Body of pancreas (tissue), 4 donors: ENCODE data around the gene FERMT1. TPM values are rescaled to one million over a fixed set of nuclear protein-coding genes. Genes with fewer than 3 reads are reported as not detected.
A peak's percentile ranks its signal among the peaks of the same experiment; 100 is the strongest.

Experiments
- ATAC-seq: fragments of 150-250 bp; one replicate; pipeline ENCODE4 v1.9.1; 2016
- DNase-seq, 4 donors: peaks; one replicate each; pipeline ENCODE4 v3.0.0-alpha.2; 2019
- H3K27ac ChIP-seq, 4 donors: fragments of 200-600 bp; sonication (generic); 1 replicate in 3 of 4; 2 replicates in 1 of 4; pipeline versions ENCODE4 v1.5.1 to v1.6.1; 2016 to 2019; ENCODE audit warnings: mild to moderate bottlenecking in 1 of 4, mixed read lengths in 1 of 4, moderate library complexity in 1 of 4
- H3K27me3 ChIP-seq, 2 donors: fragments of 200-600 bp; sonication (generic); one replicate each; pipeline ENCODE4 v1.6.0; 2016; ENCODE audit warnings: mild to moderate bottlenecking in 1 of 2
- H3K36me3 ChIP-seq, 2 donors: fragments of 200-600 bp; sonication (generic); replicated peaks in 1 of 2; 2 replicates each; pipeline ENCODE4 v1.5.1; 2016; ENCODE audit warnings: low read depth in 2 of 2; ENCODE audit not compliant: insufficient read depth in 1 of 2
- H3K4me1 ChIP-seq: fragments of 200-600 bp; sonication (generic); one replicate; pipeline ENCODE4 v1.6.0; 2016
- H3K4me3 ChIP-seq, 2 donors: fragments of 200-600 bp; sonication (generic); 1 replicate in 1 of 2; 2 replicates in 1 of 2; pipeline ENCODE4 v1.5.1; 2016 to 2019
- H3K9me3 ChIP-seq, 3 donors: fragments of 200-600 bp; sonication (generic); 1 replicate in 2 of 3; 2 replicates in 1 of 3; pipeline ENCODE4 v1.5.1; 2016
- CTCF ChIP-seq, 7 experiments: fragments of 450-650 bp in 4 of 7; fragments of 200-600 bp in 3 of 7; sonication (generic) in 3 of 7; IDR thresholded peaks; one replicate each; pipeline ENCODE4 v1.5.1; 2016 to 2019; ENCODE audit warnings: antibody characterized with exemption in 7 of 7
- POLR2A ChIP-seq, 3 donors: fragments of 450-650 bp; IDR thresholded peaks; one replicate each; pipeline ENCODE4 v1.6.1; 2016; ENCODE audit warnings: antibody characterized with exemption in 3 of 3, mild to moderate bottlenecking in 2 of 3
- WGBS, 2 donors: methylation state at CpG; one replicate each; pipeline ENCODE4 v1.1.5; 2017; 5-methylcytosine and 5-hydroxymethylcytosine counted together
- intact Hi-C: fragments of 100-400 bp; cut with DNase I; formaldehyde crosslinking; loops from one replicate; pipeline ENCODE4 v1.15.1; 2023
- total RNA-seq, 2 donors: library from RNA; depleted of rRNA; stranded (reverse); fragments of >200 nt; gene quantifications; one replicate each; pipeline ENCODE4 v1.1.0, GENCODE V29; 2016

FERMT1 gene
- total RNA-seq, 2 donors from 2014 or later = 3.0 to 5.7 TPM

GRCh38 chr20:6130045-6130444 lies 7.2 kb upstream of the FERMT1 start:
- H3K27me3 ChIP-seq = no peaks in the 10 kb centered on the region
- WGBS, 2 donors = 86 to 87% methylated on average over 5 of the region's 5 CpGs
- DNase-seq (no peak), ATAC-seq (no peak)
- no peaks in the 10 kb centered on the region for H3K36me3 ChIP-seq
- intact Hi-C loops = no loop called here
- TF ChIP-seq POLR2A (IDR thresholded peaks at IDR 0.05) (no peak), CTCF (IDR thresholded peaks at IDR 0.05) (no peak)
- H3K9me3 ChIP-seq = no peaks in the 10 kb centered on the region
- H3K4me3 ChIP-seq = no peak overlapping the region
- H3K4me1 ChIP-seq = no peaks in the 10 kb centered on the region
- H3K27ac ChIP-seq = no peak overlapping the region

- ATAC-seq (no peak), DNase-seq (no peak)
- Histone ChIP-seq H3K27me3 (no peaks in the 10 kb centered on the region), H3K4me1 (peaks cover 9% of the 10 kb centered on the region), H3K27ac (no peak overlapping the region), H3K4me3 (no peak overlapping the region), H3K9me3 (no peaks in the 10 kb centered on the region), H3K36me3 (no peaks in the 10 kb centered on the region)
- intact Hi-C loops = no loop called here
- whole genome bisulfite sequencing, 2 donors = 70 to 73% methylated on average over 4 of the region's 4 CpGs
- TF ChIP-seq CTCF (IDR thresholded peaks at IDR 0.05) = no peak
- no peak for TF ChIP-seq POLR2A (IDR thresholded peaks at IDR 0.05)
Measured at GRCh38 chr20:6127825-6128224, 5.0 kb upstream of the FERMT1 start.

- WGBS, 2 donors = 65 to 66% methylated on average over 2 of the region's 2 CpGs
- intact Hi-C loops = no loop called here
- no peaks in the 10 kb centered on the region for H3K9me3 ChIP-seq
- H3K36me3 ChIP-seq = no peaks in the 10 kb centered on the region
- ATAC-seq = no peak
- TF ChIP-seq CTCF (IDR thresholded peaks at IDR 0.05) (no peak), POLR2A (IDR thresholded peaks at IDR 0.05) (no peak)
- DNase-seq = no peak
- peaks cover 18% of the 10 kb centered on the region for H3K4me1 ChIP-seq
- H3K27me3 ChIP-seq = no peaks in the 10 kb centered on the region
- H3K27ac ChIP-seq = no peak overlapping the region
- H3K4me3 ChIP-seq = no peak overlapping the region
Measured at GRCh38 chr20:6126846-6127245, 4.0 kb upstream of the FERMT1 start.

- no peaks in the 10 kb centered on the region for H3K9me3 ChIP-seq
- intact Hi-C loops = no loop called here
- ATAC-seq (no peak), DNase-seq (no peak)
- no peaks in the 10 kb centered on the region for H3K27me3 ChIP-seq
- H3K36me3 ChIP-seq = no peaks in the 10 kb centered on the region
- H3K4me3 ChIP-seq = no peak overlapping the region
- WGBS, 2 donors = 87 to 94% methylated on average over 4 of the region's 4 CpGs
- H3K27ac ChIP-seq = peak overlapping the region; percentile 7 to 82 (median 72)
- no peak for TF ChIP-seq CTCF (IDR thresholded peaks at IDR 0.05)
- no peak for TF ChIP-seq POLR2A (IDR thresholded peaks at IDR 0.05)
- H3K4me1 ChIP-seq = peaks cover 18% of the 10 kb centered on the region
Measured at GRCh38 chr20:6123649-6124014, 802 bp upstream of the FERMT1 start.

GRCh38 chr20:6122111-6122872 lies 538 bp downstream of the FERMT1 start:
- H3K36me3 ChIP-seq = no peaks in the 10 kb centered on the region
- ATAC-seq = peak; percentile 30
- H3K4me1 ChIP-seq = peaks cover 18% of the 10 kb centered on the region
- no peak for TF ChIP-seq POLR2A (IDR thresholded peaks at IDR 0.05)
- TF ChIP-seq CTCF (IDR thresholded peaks at IDR 0.05) = no peak
- intact Hi-C loops = no loop called here
- no peaks in the 10 kb centered on the region for H3K27me3 ChIP-seq
- peak overlapping the region; percentile 18 to 37 for H3K4me3 ChIP-seq
- no peaks in the 10 kb centered on the region for H3K9me3 ChIP-seq
- 1% methylated on average over 27 of the region's 27 CpGs for WGBS, 2 donors
- peak overlapping the region; percentile 36 to 82 (median 72) for H3K27ac ChIP-seq
- DNase-seq = peak in 3 of 4 donors; percentile 14 to 17 (median 16)
